Osteocyte (in vitro differentiated cells): Measurements from ENCODE around the gene TMCO4. TPM values are rescaled to one million over a fixed set of nuclear protein-coding genes. Genes with fewer than 3 reads are reported as not detected.

Experiments used
- DNase-seq: peaks from one replicate; pipeline ENCODE4 v3.0.0; 2021; ENCODE audit warnings: mixed read lengths; ENCODE audit not compliant: unreplicated experiment; ENCODE audit errors: extremely low spot score
- H3K27ac Mint-ChIP-seq: one replicate; pipeline ENCODE4 v1.8.0; 2021; ENCODE audit warnings: mild to moderate bottlenecking, mixed read lengths; ENCODE audit not compliant: unreplicated experiment
- H3K27me3 Mint-ChIP-seq: one replicate; pipeline ENCODE4 v1.8.0; 2021; ENCODE audit warnings: mixed read lengths; ENCODE audit not compliant: unreplicated experiment
- H3K36me3 Mint-ChIP-seq: one replicate; pipeline ENCODE4 v1.8.0; 2021; ENCODE audit warnings: mixed read lengths; ENCODE audit not compliant: unreplicated experiment
- H3K4me1 Mint-ChIP-seq: one replicate; pipeline ENCODE4 v1.8.0; 2021; ENCODE audit warnings: mixed read lengths; ENCODE audit not compliant: unreplicated experiment
- H3K4me3 Mint-ChIP-seq: one replicate; pipeline ENCODE4 v1.8.0; 2021; ENCODE audit warnings: mild to moderate bottlenecking, moderate library complexity, mixed read lengths; ENCODE audit not compliant: unreplicated experiment
- H3K9me3 Mint-ChIP-seq: one replicate; pipeline ENCODE4 v1.8.0; 2021; ENCODE audit warnings: mixed read lengths; ENCODE audit not compliant: unreplicated experiment
- CTCF ChIP-seq: fragments of 200-600 bp; sonication (generic); IDR thresholded peaks from 2 replicates; pipeline ENCODE4 v1.5.0; 2021; ENCODE audit warnings: antibody characterized with exemption, mild to moderate bottlenecking, moderate library complexity
- total RNA-seq: library from RNA; stranded (reverse); gene quantifications from 2 replicates; pipeline ENCODE4 v1.2.1, GENCODE V29; 2021

TMCO4 gene
- total RNA-seq, 1 donor from 2014 or later, result 12.1 TPM

GRCh38 chr1:19695772-19696171, 103.9 kb downstream of the TMCO4 start:
- DNase-seq, result no peak
- no peak overlapping the region for H3K4me3 Mint-ChIP-seq
- no peak overlapping the region for H3K27ac Mint-ChIP-seq
- H3K4me1 Mint-ChIP-seq, result no peaks in the 10 kb centered on the region
- H3K27me3 Mint-ChIP-seq, result no peaks in the 10 kb centered on the region
- TF ChIP-seq CTCF, result no peak
- peaks cover 17% of the 10 kb centered on the region for H3K36me3 Mint-ChIP-seq
- no peaks in the 10 kb centered on the region for H3K9me3 Mint-ChIP-seq

GRCh38 chr1:19694298-19694697, 105.4 kb downstream of the TMCO4 start:
- Mint-ChIP-seq H3K27me3 (no peaks in the 10 kb centered on the region), H3K4me1 (no peaks in the 10 kb centered on the region), H3K36me3 (peaks cover 15% of the 10 kb centered on the region), H3K9me3 (no peaks in the 10 kb centered on the region), H3K4me3 (no peak overlapping the region), H3K27ac (no peak overlapping the region)
- TF ChIP-seq CTCF, result no peak
- DNase-seq, result no peak

GRCh38 chr1:19690342-19690741, 109.4 kb downstream of the TMCO4 start:
- TF ChIP-seq CTCF, result no peak
- no peak overlapping the region for H3K27ac Mint-ChIP-seq
- no peak for DNase-seq
- H3K4me3 Mint-ChIP-seq, result no peak overlapping the region
- H3K9me3 Mint-ChIP-seq, result no peaks in the 10 kb centered on the region
- no peaks in the 10 kb centered on the region for H3K4me1 Mint-ChIP-seq
- H3K36me3 Mint-ChIP-seq, result peaks cover 16% of the 10 kb centered on the region
- no peaks in the 10 kb centered on the region for H3K27me3 Mint-ChIP-seq

- Mint-ChIP-seq H3K27me3 (no peaks in the 10 kb centered on the region), H3K4me1 (no peaks in the 10 kb centered on the region), H3K4me3 (no peak overlapping the region), H3K9me3 (no peaks in the 10 kb centered on the region), H3K27ac (no peak overlapping the region), H3K36me3 (peaks cover 16% of the 10 kb centered on the region)
- TF ChIP-seq CTCF, result no peak
- DNase-seq, result no peak
Observed at GRCh38 chr1:19689856-19690255, 109.9 kb downstream of the TMCO4 start.

- H3K4me1 Mint-ChIP-seq, result no peaks in the 10 kb centered on the region
- no peak for DNase-seq
- no peak overlapping the region for H3K27ac Mint-ChIP-seq
- H3K9me3 Mint-ChIP-seq, result no peaks in the 10 kb centered on the region
- H3K27me3 Mint-ChIP-seq, result no peaks in the 10 kb centered on the region
- peaks cover 10% of the 10 kb centered on the region for H3K36me3 Mint-ChIP-seq
- TF ChIP-seq CTCF, result no peak
- no peak overlapping the region for H3K4me3 Mint-ChIP-seq
Observed at GRCh38 chr1:19689085-19689757, 110.5 kb downstream of the TMCO4 start.
